IPS-20b (cell line): ENCODE measurements around the gene DUSP8.
A peak's percentile ranks its signal among the peaks of the same experiment; 100 is the strongest.

Experiments used
- H3K27ac ChIP-seq: one replicate; pipeline ENCODE4 v1.5.1; 2013; ENCODE audit warnings: low read length
- H3K27me3 ChIP-seq: 2 replicates; pipeline ENCODE4 v1.6.1; 2013; ENCODE audit warnings: mild to moderate bottlenecking, low read length, inconsistent platforms; ENCODE audit not compliant: insufficient read depth
- H3K36me3 ChIP-seq: 2 replicates; pipeline ENCODE4 v1.6.1; 2013; ENCODE audit warnings: low read depth, mild to moderate bottlenecking, inconsistent platforms, low read length, moderate library complexity; ENCODE audit not compliant: insufficient read depth
- H3K4me1 ChIP-seq: 2 replicates; pipeline ENCODE4 v1.6.1; 2013; ENCODE audit warnings: mild to moderate bottlenecking, control low read depth, inconsistent platforms, low read length, moderate library complexity; ENCODE audit not compliant: insufficient read depth
- H3K4me3 ChIP-seq: 2 replicates; pipeline ENCODE4 v1.5.1; 2013; ENCODE audit warnings: mild to moderate bottlenecking, low read length, inconsistent platforms
- H3K9ac ChIP-seq: 2 replicates; pipeline ENCODE4 v1.6.1; 2013; ENCODE audit warnings: low read depth, mild to moderate bottlenecking, inconsistent platforms, low read length, moderate library complexity
- H3K9me3 ChIP-seq: 2 replicates; pipeline ENCODE4 v1.6.1; 2013; ENCODE audit warnings: mild to moderate bottlenecking, low read depth, low read length, inconsistent platforms; ENCODE audit not compliant: insufficient read depth

Gene DUSP8

GRCh38 chr11:1556278-1556902 lies 15.7 kb downstream of the DUSP8 start:
- H3K4me3 ChIP-seq, result no peak overlapping the region
- peaks cover 14% of the 10 kb centered on the region for H3K4me1 ChIP-seq
- H3K27me3 ChIP-seq, result peaks cover 76% of the 10 kb centered on the region
- H3K9me3 ChIP-seq, result no peaks in the 10 kb centered on the region
- no peak overlapping the region for H3K9ac ChIP-seq
- H3K27ac ChIP-seq, result no peak overlapping the region
- H3K36me3 ChIP-seq, result no peaks in the 10 kb centered on the region

GRCh38 chr11:1555713-1556153 lies 16.3 kb downstream of the DUSP8 start:
- Histone ChIP-seq H3K36me3 (no peaks in the 10 kb centered on the region), H3K27ac (no peak overlapping the region), H3K4me1 (peaks cover 14% of the 10 kb centered on the region), H3K4me3 (no peak overlapping the region), H3K27me3 (peaks cover 76% of the 10 kb centered on the region), H3K9me3 (no peaks in the 10 kb centered on the region), H3K9ac (no peak overlapping the region)

- H3K4me1 ChIP-seq, result peaks cover 14% of the 10 kb centered on the region
- H3K27me3 ChIP-seq, result peaks cover 79% of the 10 kb centered on the region
These were observed 16.9 kb downstream of the DUSP8 start for GRCh38 chr11:1554981-1555712.

GRCh38 chr11:1553808-1554594 lies 18.1 kb downstream of the DUSP8 start:
- Histone ChIP-seq H3K4me1 (peaks cover 14% of the 10 kb centered on the region), H3K4me3 (no peak overlapping the region), H3K27ac (no peak overlapping the region), H3K9ac (no peak overlapping the region), H3K27me3 (peaks cover 82% of the 10 kb centered on the region), H3K9me3 (no peaks in the 10 kb centered on the region), H3K36me3 (no peaks in the 10 kb centered on the region)

More at GRCh38 chr11:1554981-1555712, 16.9 kb downstream of the DUSP8 start:
- no peaks in the 10 kb centered on the region for H3K36me3 ChIP-seq
- H3K4me3 ChIP-seq, result no peak overlapping the region
- no peak overlapping the region for H3K27ac ChIP-seq
- H3K9ac ChIP-seq, result no peak overlapping the region
- no peaks in the 10 kb centered on the region for H3K9me3 ChIP-seq

GRCh38 chr11:1549338-1550330 lies 22.4 kb downstream of the DUSP8 start:
- H3K27ac ChIP-seq, result no peak overlapping the region
- no peak overlapping the region for H3K4me3 ChIP-seq
- H3K36me3 ChIP-seq, result no peaks in the 10 kb centered on the region
- H3K4me1 ChIP-seq, result no peaks in the 10 kb centered on the region
- H3K9ac ChIP-seq, result no peak overlapping the region
- H3K9me3 ChIP-seq, result no peaks in the 10 kb centered on the region
- peaks cover 83% of the 10 kb centered on the region for H3K27me3 ChIP-seq

- H3K4me3 ChIP-seq, result peak overlapping the region; percentile 54; the same call in 1 of the 2 replicates
- H3K9ac ChIP-seq, result no peak overlapping the region; the same call in 1 of the 2 replicates
- H3K27me3 ChIP-seq, result peaks cover 80% of the 10 kb centered on the region
- no peak overlapping the region for H3K27ac ChIP-seq
- no peaks in the 10 kb centered on the region for H3K36me3 ChIP-seq
- H3K9me3 ChIP-seq, result no peaks in the 10 kb centered on the region
- H3K4me1 ChIP-seq, result no peaks in the 10 kb centered on the region
These were observed 23.6 kb downstream of the DUSP8 start for GRCh38 chr11:1548221-1549070.

- Histone ChIP-seq H3K27ac (no peak overlapping the region), H3K9me3 (no peaks in the 10 kb centered on the region), H3K9ac (no peak overlapping the region), H3K27me3 (peaks cover 73% of the 10 kb centered on the region), H3K36me3 (no peaks in the 10 kb centered on the region), H3K4me1 (no peaks in the 10 kb centered on the region), H3K4me3 (peak overlapping the region; percentile 54; the same call in 1 of the 2 replicates)
These were observed 24.5 kb downstream of the DUSP8 start for GRCh38 chr11:1547467-1548098.

- no peaks in the 10 kb centered on the region for H3K36me3 ChIP-seq
- H3K27ac ChIP-seq, result no peak overlapping the region
- H3K9ac ChIP-seq, result no peak overlapping the region
- no peaks in the 10 kb centered on the region for H3K4me1 ChIP-seq
- H3K27me3 ChIP-seq, result peaks cover 67% of the 10 kb centered on the region
- no peaks in the 10 kb centered on the region for H3K9me3 ChIP-seq
- H3K4me3 ChIP-seq, result peak overlapping the region; percentile 54; the same call in 1 of the 2 replicates
These were observed 25.3 kb downstream of the DUSP8 start for GRCh38 chr11:1546536-1547466.

- no peaks in the 10 kb centered on the region for H3K9me3 ChIP-seq
- H3K27me3 ChIP-seq, result peaks cover 70% of the 10 kb centered on the region
- H3K4me1 ChIP-seq, result no peaks in the 10 kb centered on the region
- no peaks in the 10 kb centered on the region for H3K36me3 ChIP-seq
- H3K9ac ChIP-seq, result no peak overlapping the region
- no peak overlapping the region for H3K27ac ChIP-seq
- H3K4me3 ChIP-seq, result peak overlapping the region; percentile 54; the same call in 1 of the 2 replicates
These were observed 26.0 kb downstream of the DUSP8 start for GRCh38 chr11:1546077-1546535.
